Muscle layer of duodenum (tissue), 2 donors: Measurements from ENCODE around the gene BCOR.

Experiments used
- H3K27ac ChIP-seq: one replicate; pipeline ENCODE4 v1.7.0; 2013; ENCODE audit warnings: mild to moderate bottlenecking, low read length
- H3K27me3 ChIP-seq: one replicate; pipeline ENCODE4 v1.7.0; 2013; ENCODE audit warnings: low read depth, mild to moderate bottlenecking, control low read depth, low read length
- H3K36me3 ChIP-seq, 2 donors: one replicate each; pipeline ENCODE4 v1.7.0; 2013; ENCODE audit warnings: low read length in 2 of 2, control low read depth in 1 of 2, mild to moderate bottlenecking in 1 of 2; ENCODE audit not compliant: insufficient read depth in 2 of 2, control insufficient read depth in 1 of 2
- H3K4me1 ChIP-seq, 2 donors: one replicate each; pipeline ENCODE4 v1.7.0; 2013; ENCODE audit warnings: low read length in 2 of 2, mild to moderate bottlenecking in 2 of 2, control low read depth in 1 of 2, moderate library complexity in 1 of 2; ENCODE audit not compliant: insufficient read depth in 2 of 2, control insufficient read depth in 1 of 2
- H3K4me3 ChIP-seq, 2 donors: one replicate each; pipeline ENCODE4 v1.7.0; 2013; ENCODE audit warnings: low read length in 2 of 2, low read depth in 1 of 2, mild to moderate bottlenecking in 1 of 2
- H3K9me3 ChIP-seq, 2 donors: one replicate each; pipeline ENCODE4 v1.7.0; 2013; ENCODE audit warnings: low read length in 2 of 2, control low read depth in 1 of 2, mild to moderate bottlenecking in 1 of 2; ENCODE audit not compliant: control insufficient read depth in 1 of 2
- donor health status: healthy.

BCOR gene

GRCh38 chrX:40031911-40032310, 65.8 kb downstream of the BCOR start:
- Histone ChIP-seq H3K4me1 (no peaks in the 10 kb centered on the region), H3K27me3 (no peaks in the 10 kb centered on the region), H3K4me3 (no peak overlapping the region), H3K36me3 (no peaks in the 10 kb centered on the region), H3K9me3 (no peaks in the 10 kb centered on the region), H3K27ac (no peak overlapping the region)

GRCh38 chrX:40030205-40030604, 67.6 kb downstream of the BCOR start:
- no peaks in the 10 kb centered on the region for H3K36me3 ChIP-seq
- no peaks in the 10 kb centered on the region for H3K27me3 ChIP-seq
- no peaks in the 10 kb centered on the region for H3K9me3 ChIP-seq
- H3K4me3 ChIP-seq = no peak overlapping the region
- H3K4me1 ChIP-seq = no peaks in the 10 kb centered on the region
- H3K27ac ChIP-seq = no peak overlapping the region

- no peaks in the 10 kb centered on the region for H3K36me3 ChIP-seq
- no peaks in the 10 kb centered on the region for H3K4me1 ChIP-seq
- no peak overlapping the region for H3K27ac ChIP-seq
- no peaks in the 10 kb centered on the region for H3K27me3 ChIP-seq
- no peaks in the 10 kb centered on the region for H3K9me3 ChIP-seq
- no peak overlapping the region for H3K4me3 ChIP-seq
Observed at GRCh38 chrX:40022421-40022820, 75.3 kb downstream of the BCOR start.

- Histone ChIP-seq H3K4me1 (no peaks in the 10 kb centered on the region), H3K27me3 (no peaks in the 10 kb centered on the region), H3K9me3 (no peaks in the 10 kb centered on the region), H3K36me3 (no peaks in the 10 kb centered on the region), H3K27ac (no peak overlapping the region), H3K4me3 (no peak overlapping the region)
Observed at GRCh38 chrX:40021647-40022046, 76.1 kb downstream of the BCOR start.

GRCh38 chrX:40019541-40019940, 78.2 kb downstream of the BCOR start:
- Histone ChIP-seq H3K36me3 (no peaks in the 10 kb centered on the region), H3K4me3 (no peak overlapping the region), H3K4me1 (no peaks in the 10 kb centered on the region), H3K27ac (no peak overlapping the region), H3K27me3 (no peaks in the 10 kb centered on the region), H3K9me3 (no peaks in the 10 kb centered on the region)

GRCh38 chrX:40018041-40018440, 79.7 kb downstream of the BCOR start:
- no peaks in the 10 kb centered on the region for H3K27me3 ChIP-seq
- no peaks in the 10 kb centered on the region for H3K4me1 ChIP-seq
- no peak overlapping the region for H3K4me3 ChIP-seq
- no peak overlapping the region for H3K27ac ChIP-seq
- H3K36me3 ChIP-seq = no peaks in the 10 kb centered on the region
- no peaks in the 10 kb centered on the region for H3K9me3 ChIP-seq

- Histone ChIP-seq H3K36me3 (no peaks in the 10 kb centered on the region), H3K27ac (no peak overlapping the region), H3K4me1 (no peaks in the 10 kb centered on the region), H3K9me3 (no peaks in the 10 kb centered on the region), H3K4me3 (no peak overlapping the region), H3K27me3 (no peaks in the 10 kb centered on the region)
Observed at GRCh38 chrX:40016749-40017148, 81.0 kb downstream of the BCOR start.

GRCh38 chrX:40015693-40016092, 82.1 kb downstream of the BCOR start:
- no peak overlapping the region for H3K4me3 ChIP-seq
- H3K4me1 ChIP-seq = no peaks in the 10 kb centered on the region
- no peaks in the 10 kb centered on the region for H3K27me3 ChIP-seq
- no peak overlapping the region for H3K27ac ChIP-seq
- no peaks in the 10 kb centered on the region for H3K36me3 ChIP-seq
- H3K9me3 ChIP-seq = no peaks in the 10 kb centered on the region

- Histone ChIP-seq H3K4me3 (peak overlapping the region; percentile 30 to 58), H3K36me3 (no peaks in the 10 kb centered on the region), H3K27me3 (no peaks in the 10 kb centered on the region)
Observed at GRCh38 chrX:40013266-40014195, 84.2 kb downstream of the BCOR start.

GRCh38 chrX:40012868-40013265, 84.9 kb downstream of the BCOR start:
- Histone ChIP-seq H3K27ac (peak overlapping the region; percentile 82), H3K27me3 (no peaks in the 10 kb centered on the region), H3K9me3 (no peaks in the 10 kb centered on the region), H3K36me3 (no peaks in the 10 kb centered on the region), H3K4me1 (peaks cover 0 to 11% of the 10 kb centered on the region in 2 donors), H3K4me3 (peak overlapping the region; percentile 30 to 58)

More at GRCh38 chrX:40013266-40014195, 84.2 kb downstream of the BCOR start:
- no peaks in the 10 kb centered on the region for H3K9me3 ChIP-seq
- peaks cover 0 to 7% of the 10 kb centered on the region in 2 donors for H3K4me1 ChIP-seq
- H3K27ac ChIP-seq = peak overlapping the region; percentile 82

- no peaks in the 10 kb centered on the region for H3K9me3 ChIP-seq
- H3K27ac ChIP-seq = peak overlapping the region; percentile 82
- no peaks in the 10 kb centered on the region for H3K27me3 ChIP-seq
- peak overlapping the region; percentile 30 to 58 for H3K4me3 ChIP-seq
- H3K4me1 ChIP-seq = peaks cover 0 to 11% of the 10 kb centered on the region in 2 donors
- H3K36me3 ChIP-seq = no peaks in the 10 kb centered on the region
Observed at GRCh38 chrX:40012039-40012867, 85.5 kb downstream of the BCOR start.
